BLaER1 (cell line): ENCODE data around the gene C22orf42.

ENCODE experiments used
- H3K27ac ChIP-seq: shearing (Covaris generic); formaldehyde crosslinking; 2 replicates; pipeline ENCODE4 v1.8.1; 2022
- H3K27me3 ChIP-seq: shearing (Covaris generic); formaldehyde crosslinking; 2 replicates; pipeline ENCODE4 v1.8.1; 2022
- H3K36me3 ChIP-seq: shearing (Covaris generic); formaldehyde crosslinking; 2 replicates; pipeline ENCODE4 v1.8.1; 2022
- H3K4me1 ChIP-seq: shearing (Covaris generic); formaldehyde crosslinking; 2 replicates; pipeline ENCODE4 v1.8.1; 2022
- H3K4me2 ChIP-seq: shearing (Covaris generic); formaldehyde crosslinking; 2 replicates; pipeline ENCODE4 v1.8.1; 2022
- H3K4me3 ChIP-seq: shearing (Covaris generic); formaldehyde crosslinking; 2 replicates; pipeline ENCODE4 v1.8.1; 2022
- H3K9ac ChIP-seq: shearing (Covaris generic); formaldehyde crosslinking; 2 replicates; pipeline ENCODE4 v1.8.1; 2022
- H3K9me3 ChIP-seq: shearing (Covaris generic); formaldehyde crosslinking; 2 replicates; pipeline ENCODE4 v1.8.1; 2022
- H4K20me1 ChIP-seq: shearing (Covaris generic); formaldehyde crosslinking; 2 replicates; pipeline ENCODE4 v1.8.1; 2022
- Cebpa-rat ChIP-seq: shearing (Covaris generic); IDR thresholded peaks from 2 replicates; pipeline ENCODE4 v1.8.1; 2022

Gene C22orf42, protein sequence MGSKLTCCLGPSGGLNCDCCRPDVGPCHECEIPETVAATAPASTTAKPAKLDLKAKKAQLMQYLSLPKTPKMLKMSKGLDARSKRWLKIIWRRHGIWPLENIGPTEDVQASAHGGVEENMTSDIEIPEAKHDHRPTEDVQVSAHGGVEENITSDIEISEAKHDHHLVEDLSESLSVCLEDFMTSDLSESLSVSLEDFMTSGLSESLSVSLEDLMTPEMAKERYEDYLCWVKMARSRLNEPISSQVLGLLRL

DNA sequence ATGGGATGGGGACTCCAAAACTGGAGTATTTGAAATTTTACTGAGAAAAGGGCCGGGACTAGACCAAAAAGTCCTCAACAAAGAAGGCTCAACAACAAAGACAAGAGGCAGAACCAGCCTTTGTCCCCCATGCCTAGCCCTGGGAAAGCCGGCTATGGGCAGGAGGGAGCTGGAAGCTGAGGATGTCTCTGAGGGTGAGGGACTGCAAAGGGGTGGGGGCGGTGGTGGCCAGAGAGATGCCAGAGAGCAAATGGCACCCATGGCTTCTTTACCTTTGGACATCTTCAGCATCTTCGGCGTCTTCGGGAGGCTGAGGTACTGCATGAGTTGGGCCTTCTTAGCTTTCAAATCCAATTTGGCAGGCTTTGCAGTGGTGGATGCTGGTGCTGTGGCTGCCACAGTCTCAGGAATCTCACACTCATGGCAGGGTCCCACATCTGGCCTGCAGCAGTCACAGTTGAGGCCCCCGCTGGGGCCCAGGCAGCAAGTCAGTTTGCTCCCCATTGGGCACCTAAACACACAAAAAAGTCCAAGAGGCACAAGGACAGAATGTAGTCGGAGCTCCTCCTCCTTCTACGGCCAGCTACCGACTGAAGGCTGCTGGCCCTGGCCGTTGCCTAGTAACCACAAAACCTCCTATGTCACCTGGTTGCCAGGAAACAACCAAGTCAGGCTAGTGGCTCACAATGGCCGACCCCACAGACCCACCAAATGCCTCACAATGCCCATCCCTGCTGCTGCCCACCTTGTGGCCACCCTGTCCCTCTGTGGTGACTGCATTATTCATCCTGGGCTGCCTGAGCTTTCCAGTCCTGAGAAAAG lies at the start of gene C22orf42:
TSS of gene C22orf42 (minus strand) at position 592 of the 822 bp plus-strand sequence. CDS start at position 504, 88 bp downstream.
- Histone ChIP-seq H3K9me3 (no peaks in the 10 kb centered on the region), H3K4me2 (no peak within 1 kb of the TSS)

DNA sequence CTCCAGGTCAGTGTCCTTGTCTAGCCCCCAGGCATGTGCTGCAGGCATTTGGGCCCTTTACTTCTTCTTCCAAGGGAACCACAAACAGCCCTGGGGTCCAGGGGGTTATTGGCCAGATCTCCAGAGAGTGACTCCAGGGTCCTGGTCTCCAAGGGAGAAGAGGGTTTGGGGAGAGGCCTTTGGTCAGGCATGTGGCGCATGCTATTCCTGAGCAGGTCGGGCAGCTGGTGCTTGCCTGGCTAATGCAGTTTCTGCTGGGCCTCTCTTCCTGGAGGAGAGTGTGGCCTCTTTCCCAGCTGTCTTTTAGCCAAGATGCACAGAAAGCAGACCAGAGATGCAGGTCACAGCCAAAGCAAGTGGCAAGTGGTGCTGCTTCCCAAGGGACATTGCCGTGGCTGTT lies 49.6 kb upstream of the C22orf42 start:
- H4K20me1 ChIP-seq: no peaks in the 10 kb centered on the region
- H3K4me3 ChIP-seq: no peak overlapping the region
- H3K27me3 ChIP-seq: 0 out of 2 replicates have a peak, but pooled peaks cover under 1% of the 10 kb centered on the region
- H3K9ac ChIP-seq: no peak overlapping the region
- TF ChIP-seq Cebpa-rat: no peak
- H3K9me3 ChIP-seq: no peaks in the 10 kb centered on the region
- no peak overlapping the region for H3K4me2 ChIP-seq
- peaks cover 10% of the 10 kb centered on the region for H3K4me1 ChIP-seq
- no peak overlapping the region for H3K27ac ChIP-seq
- no peaks in the 10 kb centered on the region for H3K36me3 ChIP-seq

More for the DNA sequence above, at the start of gene C22orf42:
- H3K27me3 ChIP-seq: no peaks in the 10 kb centered on the region
- no peak within 1 kb of the TSS for H3K4me3 ChIP-seq
- H3K36me3 ChIP-seq: no peaks in the 10 kb centered on the region
- H3K9ac ChIP-seq: no peak within 1 kb of the TSS
- no peaks in the 10 kb centered on the region for H3K4me1 ChIP-seq
- H3K27ac ChIP-seq: no peak within 1 kb of the TSS
- no peaks in the 10 kb centered on the region for H4K20me1 ChIP-seq
- TF ChIP-seq Cebpa-rat: no peak

DNA sequence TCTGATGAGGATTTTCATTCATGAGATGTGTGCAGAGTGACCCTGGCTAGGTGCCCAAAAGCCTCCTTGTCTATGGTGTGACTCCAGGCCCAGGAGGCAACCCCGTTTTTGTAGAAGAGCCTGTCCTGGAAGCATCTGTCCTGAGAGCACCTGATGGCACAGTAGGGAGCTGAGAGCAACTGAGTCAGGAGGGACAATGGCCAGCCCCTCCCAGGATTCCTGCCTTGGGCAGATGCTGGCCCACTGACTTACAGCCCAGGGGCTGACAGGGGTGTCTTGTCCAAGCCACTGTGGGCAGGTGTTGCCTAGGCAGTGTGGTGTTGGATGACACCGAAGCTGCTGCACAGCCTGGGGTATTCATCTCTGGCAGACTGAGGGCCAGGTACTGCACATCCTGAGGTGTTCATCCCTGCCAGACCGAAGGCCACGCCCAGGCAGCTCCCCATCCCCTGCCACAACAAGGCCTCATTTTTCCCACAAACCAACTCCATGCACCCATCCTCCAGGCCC lies 48.9 kb upstream of the C22orf42 start:
- no peak overlapping the region for H3K4me3 ChIP-seq
- H3K9me3 ChIP-seq: no peaks in the 10 kb centered on the region
- no peaks in the 10 kb centered on the region for H4K20me1 ChIP-seq
- no peak for TF ChIP-seq Cebpa-rat
- no peaks in the 10 kb centered on the region for H3K36me3 ChIP-seq
- no peak overlapping the region for H3K4me2 ChIP-seq
- H3K27ac ChIP-seq: no peak overlapping the region
- peaks cover 12% of the 10 kb centered on the region for H3K4me1 ChIP-seq
- H3K9ac ChIP-seq: no peak overlapping the region
- peaks cover 7% of the 10 kb centered on the region for H3K27me3 ChIP-seq

- Histone ChIP-seq H3K9me3 (no peaks in the 10 kb centered on the region), H4K20me1 (no peaks in the 10 kb centered on the region), H3K27ac (no peak overlapping the region), H3K4me1 (peaks cover 12% of the 10 kb centered on the region), H3K27me3 (peaks cover 16% of the 10 kb centered on the region), H3K36me3 (no peaks in the 10 kb centered on the region), H3K9ac (no peak overlapping the region), H3K4me3 (no peak overlapping the region), H3K4me2 (no peak overlapping the region)
- no peak for TF ChIP-seq Cebpa-rat
Observed at GRCh38 chr22:32206774-32207758, 48.0 kb upstream of the C22orf42 start.

DNA sequence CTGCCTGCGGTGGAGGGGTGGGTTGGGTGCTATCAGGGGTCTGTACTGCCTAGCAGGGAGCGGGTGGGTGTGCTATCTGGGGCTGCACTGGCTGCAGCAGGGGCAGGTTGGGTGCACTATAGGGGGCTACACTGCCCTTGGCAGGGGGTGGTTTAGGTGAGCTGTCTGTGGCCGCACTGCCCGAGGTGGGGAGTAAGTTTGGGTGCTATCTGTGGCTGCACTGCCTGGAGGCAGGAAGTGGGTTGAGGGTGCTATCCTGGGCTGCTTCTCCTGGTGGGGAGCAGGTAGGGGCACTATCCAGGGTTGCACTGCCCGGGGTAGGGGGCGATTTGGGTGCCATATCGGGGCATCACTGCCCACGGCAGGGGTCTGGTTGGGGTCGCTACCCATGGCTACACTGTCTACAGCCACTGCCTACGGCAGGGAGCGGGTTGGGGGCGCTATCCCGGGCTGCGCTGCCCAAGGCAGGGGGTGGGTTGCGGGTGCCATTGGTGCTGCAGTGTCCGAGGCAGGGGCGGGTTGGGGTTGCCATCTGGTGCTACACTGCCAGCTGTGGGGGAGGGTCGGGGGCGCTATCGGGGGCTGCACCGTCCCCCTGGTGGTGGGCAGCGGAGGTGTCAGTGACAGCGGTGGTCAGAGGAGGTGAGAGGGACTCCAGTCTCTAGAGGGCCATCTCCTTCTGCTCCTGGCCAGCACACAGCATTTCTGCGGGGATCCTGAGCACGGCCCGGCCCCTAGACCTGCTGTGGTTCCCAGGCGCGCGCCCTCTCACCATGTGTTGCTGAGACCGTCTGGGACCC lies 47.1 kb upstream of the C22orf42 start:
- Histone ChIP-seq H3K27ac (no peak overlapping the region), H3K36me3 (no peaks in the 10 kb centered on the region), H3K4me1 (peaks cover 6% of the 10 kb centered on the region; the same call in 1 of the 2 replicates), H3K4me3 (no peak overlapping the region), H4K20me1 (no peaks in the 10 kb centered on the region), H3K9me3 (no peaks in the 10 kb centered on the region), H3K9ac (no peak overlapping the region), H3K4me2 (no peak overlapping the region), H3K27me3 (peaks cover 18% of the 10 kb centered on the region)
- TF ChIP-seq Cebpa-rat: no peak

GRCh38 chr22:32204856-32205722 lies 46.0 kb upstream of the C22orf42 start, which contains the start of gene RFPL2:
RFPL2 (minus strand) TSS chr22:32205073; CDS start chr22:32202451, 2,622 bp downstream.
- Histone ChIP-seq H3K27ac (no peak within 1 kb of the TSS), H3K36me3 (no peaks in the 10 kb centered on the region), H3K9ac (no peak within 1 kb of the TSS), H3K9me3 (no peaks in the 10 kb centered on the region), H3K4me3 (no peak within 1 kb of the TSS), H3K4me2 (no peak within 1 kb of the TSS), H4K20me1 (no peaks in the 10 kb centered on the region), H3K27me3 (peaks cover 18% of the 10 kb centered on the region), H3K4me1 (peaks cover 6% of the 10 kb centered on the region; the same call in 1 of the 2 replicates)
- no peak for TF ChIP-seq Cebpa-rat

- Histone ChIP-seq H3K9me3 (no peaks in the 10 kb centered on the region), H3K4me3 (no peak overlapping the region), H4K20me1 (no peaks in the 10 kb centered on the region), H3K27me3 (peaks cover 18% of the 10 kb centered on the region), H3K27ac (no peak overlapping the region), H3K36me3 (no peaks in the 10 kb centered on the region), H3K9ac (no peak overlapping the region), H3K4me1 (peaks cover 6% of the 10 kb centered on the region; the same call in 1 of the 2 replicates), H3K4me2 (no peak overlapping the region)
- TF ChIP-seq Cebpa-rat: no peak
Observed at GRCh38 chr22:32204040-32204855, 45.1 kb upstream of the C22orf42 start.
